ENCODE measurements around the gene GAP43.
"Not testable (repeated sequence)": the region's sequence is repeated elsewhere in the genome, so short reads cannot be mapped to it uniquely, and the experiment has no call there.

The GAP43 gene

GRCh38 chr3:115698851-115699591 lies 75.7 kb downstream of the GAP43 start:
- no peak for DNase-seq (ENCODE audit: low read depth)

GRCh38 chr3:115699706-115700105 lies 76.4 kb downstream of the GAP43 start:
- no peak for DNase-seq (ENCODE audit: low read depth)

GRCh38 chr3:115702598-115702997 lies 79.3 kb downstream of the GAP43 start:
- DNase-seq (ENCODE audit: low read depth) = no peak

- DNase-seq (ENCODE audit: low read depth) = no peak
Measured at GRCh38 chr3:115704661-115705338, 81.5 kb downstream of the GAP43 start.

- no peak for DNase-seq (ENCODE audit: low read depth)
Measured at GRCh38 chr3:115706311-115706829, 83.1 kb downstream of the GAP43 start.

- DNase-seq (ENCODE audit: low read depth) = no peak
Measured at GRCh38 chr3:115708540-115708939, 85.2 kb downstream of the GAP43 start.

- no peak for DNase-seq (ENCODE audit: low read depth)
Measured at GRCh38 chr3:115709093-115709492, 85.8 kb downstream of the GAP43 start.

GRCh38 chr3:115709931-115710330 lies 86.6 kb downstream of the GAP43 start:
- no peak for DNase-seq (ENCODE audit: low read depth)

- no peak for DNase-seq (ENCODE audit: low read depth)
Measured at GRCh38 chr3:115710799-115711198, 87.5 kb downstream of the GAP43 start.

- DNase-seq (ENCODE audit: low read depth) = no peak
Measured at GRCh38 chr3:115712871-115713270, 89.6 kb downstream of the GAP43 start.

GRCh38 chr3:115713284-115713683 lies 90.0 kb downstream of the GAP43 start:
- DNase-seq (ENCODE audit: low read depth) = no peak

GRCh38 chr3:115715241-115715745 lies 92.0 kb downstream of the GAP43 start:
- no peak for DNase-seq (ENCODE audit: low read depth)

GRCh38 chr3:115720983-115721382 lies 97.7 kb downstream of the GAP43 start:
- no peak for DNase-seq (ENCODE audit: low read depth)

- DNase-seq (ENCODE audit: low read depth) = no peak
Measured at GRCh38 chr3:115725800-115726199, 102.5 kb downstream of the GAP43 start.

- no peak for DNase-seq (ENCODE audit: low read depth)
Measured at GRCh38 chr3:115727135-115727534, 103.8 kb downstream of the GAP43 start.

- no peak for DNase-seq (ENCODE audit: low read depth)
Measured at GRCh38 chr3:115728013-115728412, 104.7 kb downstream of the GAP43 start.

- DNase-seq (ENCODE audit: low read depth) = not testable (repeated sequence)
Measured at GRCh38 chr3:115736341-115736740, 113.0 kb downstream of the GAP43 start.

GRCh38 chr3:115741650-115742049 lies 118.3 kb downstream of the GAP43 start:
- DNase-seq (ENCODE audit: low read depth) = no peak

GRCh38 chr3:115744516-115744915 lies 121.2 kb downstream of the GAP43 start:
- not testable (repeated sequence) for DNase-seq (ENCODE audit: low read depth)

- DNase-seq (ENCODE audit: low read depth) = not testable (repeated sequence)
Measured at GRCh38 chr3:115752978-115753377, 129.7 kb downstream of the GAP43 start.

- no peak for DNase-seq (ENCODE audit: low read depth)
Measured at GRCh38 chr3:115758076-115758763, 134.9 kb downstream of the GAP43 start.

GRCh38 chr3:115760716-115761115 lies 137.4 kb downstream of the GAP43 start:
- no peak for DNase-seq (ENCODE audit: low read depth)

GRCh38 chr3:115761927-115762305 lies 138.6 kb downstream of the GAP43 start:
- no peak for DNase-seq (ENCODE audit: low read depth)
